ENCODE data around the gene RHOD. TPM values are rescaled to one million over a fixed set of nuclear protein-coding genes. Genes with fewer than 3 reads are reported as not detected.

Gene RHOD
- total RNA-seq, 1 donor from 2014 or later = 16.7 TPM

- TF ChIP-seq CTCF (IDR thresholded peaks at IDR 0.05) = no peak
- ATAC-seq (no peak), DNase-seq (no peak)
- Histone ChIP-seq H3K27me3 (no peaks in the 10 kb centered on the region), H3K27ac (no peak overlapping the region), H3K4me3 (no peak overlapping the region), H3K9me3 (no peaks in the 10 kb centered on the region), H3K36me3 (no peaks in the 10 kb centered on the region), H3K4me1 (no peaks in the 10 kb centered on the region)
- intact Hi-C loops (cut with DNase I) = no loop called here
These were observed 19.6 kb downstream of the RHOD start for GRCh38 chr11:67076202-67076601.

DNA sequence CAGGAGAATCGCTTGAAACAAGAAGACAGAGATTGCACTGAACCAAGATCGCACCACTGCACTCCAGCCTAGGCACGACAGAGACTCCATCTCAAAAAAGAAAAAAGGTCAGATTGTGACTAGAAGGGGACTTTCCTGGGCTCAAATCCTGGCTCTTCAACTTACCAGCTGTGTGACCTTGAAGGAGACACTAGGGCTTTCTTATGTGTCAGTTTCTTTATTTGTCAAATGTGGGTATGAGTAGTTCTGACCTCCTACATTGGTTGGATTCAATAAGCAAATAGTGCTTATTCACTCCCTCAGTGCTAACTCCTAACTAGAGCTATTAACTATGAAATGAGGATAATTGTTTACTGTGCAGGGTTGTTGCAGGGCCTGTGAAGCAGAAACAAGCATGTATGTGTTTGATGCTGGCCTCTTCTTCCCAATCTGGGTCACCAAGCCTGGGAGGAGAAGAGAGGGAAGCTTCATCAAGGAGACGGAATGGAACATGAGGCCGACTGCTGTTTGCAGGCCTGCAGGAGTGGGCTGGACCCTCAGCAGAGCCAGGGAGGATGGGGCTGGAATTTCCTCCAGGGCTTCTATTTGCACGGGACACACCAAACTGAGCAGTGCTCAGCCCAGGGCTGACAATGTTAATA lies 22.5 kb downstream of the RHOD start:
- no peak for TF ChIP-seq CTCF (IDR thresholded peaks at IDR 0.05)
- Histone ChIP-seq H3K4me3 (no peak overlapping the region), H3K36me3 (no peaks in the 10 kb centered on the region), H3K27me3 (no peaks in the 10 kb centered on the region), H3K4me1 (peaks cover 8% of the 10 kb centered on the region), H3K9me3 (no peaks in the 10 kb centered on the region), H3K27ac (no peak overlapping the region)
- DNase-seq (no peak), ATAC-seq (no peak)
- intact Hi-C loops (cut with DNase I) = no loop called here

GRCh38 chr11:67082071-67082791 lies 25.6 kb downstream of the RHOD start:
- no peak for TF ChIP-seq CTCF (IDR thresholded peaks at IDR 0.05)
- Histone ChIP-seq H3K4me1 (peaks cover 8% of the 10 kb centered on the region), H3K36me3 (no peaks in the 10 kb centered on the region), H3K27ac (no peak overlapping the region), H3K27me3 (no peaks in the 10 kb centered on the region), H3K9me3 (no peaks in the 10 kb centered on the region), H3K4me3 (no peak overlapping the region)
- DNase-seq = no peak
- intact Hi-C loops (cut with DNase I) = no loop called here
- no peak for ATAC-seq

DNA sequence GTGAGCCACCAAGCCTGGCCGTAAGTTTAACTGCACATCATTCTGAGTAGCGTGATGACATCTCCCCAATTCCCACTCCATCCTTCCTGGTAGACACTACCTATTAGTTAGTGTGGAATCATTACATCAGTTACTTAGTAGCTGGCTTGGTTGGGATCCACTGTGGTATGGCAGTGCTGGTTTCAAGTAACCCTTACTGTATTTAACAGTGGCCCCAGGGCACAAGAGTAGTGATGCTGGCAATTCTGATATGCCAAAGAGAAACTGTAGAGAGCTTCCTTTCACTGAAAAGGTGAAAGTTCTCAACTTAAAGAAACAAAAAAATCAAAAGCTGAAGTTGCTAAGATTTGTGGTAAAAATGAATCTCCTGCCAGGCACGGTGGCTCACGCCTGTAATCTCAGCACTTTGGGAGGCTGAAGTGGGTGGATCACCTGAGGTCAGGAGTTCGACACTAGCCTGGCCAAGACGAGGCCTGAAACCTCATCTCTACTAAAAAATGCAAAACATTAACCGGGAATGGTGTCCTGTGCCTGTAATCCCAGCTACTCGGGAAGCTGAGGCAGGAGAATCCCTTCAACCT lies 27.2 kb downstream of the RHOD start:
- Histone ChIP-seq H3K4me1 (peaks cover 8% of the 10 kb centered on the region), H3K36me3 (no peaks in the 10 kb centered on the region), H3K9me3 (no peaks in the 10 kb centered on the region), H3K27me3 (no peaks in the 10 kb centered on the region), H3K4me3 (no peak overlapping the region), H3K27ac (no peak overlapping the region)
- ATAC-seq (no peak), DNase-seq (no peak)
- intact Hi-C loops (cut with DNase I) = no loop called here
- no peak for TF ChIP-seq CTCF (IDR thresholded peaks at IDR 0.05)

- no peak for ATAC-seq
- no peak overlapping the region for H3K4me3 ChIP-seq
- intact Hi-C loops (cut with DNase I) = no loop called here
These were observed 29.0 kb downstream of the RHOD start for GRCh38 chr11:67085617-67086016.

More at GRCh38 chr11:67085617-67086016, 29.0 kb downstream of the RHOD start:
- Histone ChIP-seq H3K4me1 (peaks cover 8% of the 10 kb centered on the region), H3K27me3 (no peaks in the 10 kb centered on the region), H3K9me3 (no peaks in the 10 kb centered on the region), H3K27ac (no peak overlapping the region), H3K36me3 (no peaks in the 10 kb centered on the region)
- no peak for DNase-seq
- TF ChIP-seq CTCF (IDR thresholded peaks at IDR 0.05) = no peak
